Brain microvascular endothelial cell (primary cell): ENCODE measurements around the gene ESRRA.
A peak's percentile ranks its signal among the peaks of the same experiment; 100 is the strongest.

Experiments used
- DNase-seq: peaks from one replicate; pipeline ENCODE4 v3.0.0-alpha.2; 2020
- H3K27ac ChIP-seq: fragments of 250-450 bp; sonication (Bioruptor Pico); 2 replicates; pipeline ENCODE4 v1.5.1; 2020; ENCODE audit warnings: mild to moderate bottlenecking, moderate library complexity
- H3K27me3 ChIP-seq: fragments of 250-450 bp; sonication (Bioruptor Pico); replicated peaks from 2 replicates; pipeline ENCODE4 v1.5.1; 2020; ENCODE audit warnings: mild to moderate bottlenecking
- H3K36me3 ChIP-seq: fragments of 250-450 bp; sonication (Bioruptor Pico); replicated peaks from 2 replicates; pipeline ENCODE4 v1.5.1; 2020; ENCODE audit warnings: mild to moderate bottlenecking
- H3K4me3 ChIP-seq: 2 replicates; pipeline ENCODE4 v1.5.1; 2011; ENCODE audit warnings: low read depth, mild to moderate bottlenecking, control low read depth, low read length, moderate library complexity
- in situ Hi-C: cut with HindIII; loops from 2 replicates; pipeline ENCODE4 v1.10.0; 2017; ENCODE audit warnings: low sequenced_read_pairs, low pct_ligation_motif_present
- TF ChIP-seq, protein P1 (sequence below): IDR thresholded peaks from 2 replicates; pipeline ENCODE4 v1.5.1; 2011; ENCODE audit warnings: low read depth, mild to moderate bottlenecking, moderate library complexity, low read length, control low read depth, inconsistent platforms; ENCODE audit errors: missing control alignments

ESRRA gene

DNA sequence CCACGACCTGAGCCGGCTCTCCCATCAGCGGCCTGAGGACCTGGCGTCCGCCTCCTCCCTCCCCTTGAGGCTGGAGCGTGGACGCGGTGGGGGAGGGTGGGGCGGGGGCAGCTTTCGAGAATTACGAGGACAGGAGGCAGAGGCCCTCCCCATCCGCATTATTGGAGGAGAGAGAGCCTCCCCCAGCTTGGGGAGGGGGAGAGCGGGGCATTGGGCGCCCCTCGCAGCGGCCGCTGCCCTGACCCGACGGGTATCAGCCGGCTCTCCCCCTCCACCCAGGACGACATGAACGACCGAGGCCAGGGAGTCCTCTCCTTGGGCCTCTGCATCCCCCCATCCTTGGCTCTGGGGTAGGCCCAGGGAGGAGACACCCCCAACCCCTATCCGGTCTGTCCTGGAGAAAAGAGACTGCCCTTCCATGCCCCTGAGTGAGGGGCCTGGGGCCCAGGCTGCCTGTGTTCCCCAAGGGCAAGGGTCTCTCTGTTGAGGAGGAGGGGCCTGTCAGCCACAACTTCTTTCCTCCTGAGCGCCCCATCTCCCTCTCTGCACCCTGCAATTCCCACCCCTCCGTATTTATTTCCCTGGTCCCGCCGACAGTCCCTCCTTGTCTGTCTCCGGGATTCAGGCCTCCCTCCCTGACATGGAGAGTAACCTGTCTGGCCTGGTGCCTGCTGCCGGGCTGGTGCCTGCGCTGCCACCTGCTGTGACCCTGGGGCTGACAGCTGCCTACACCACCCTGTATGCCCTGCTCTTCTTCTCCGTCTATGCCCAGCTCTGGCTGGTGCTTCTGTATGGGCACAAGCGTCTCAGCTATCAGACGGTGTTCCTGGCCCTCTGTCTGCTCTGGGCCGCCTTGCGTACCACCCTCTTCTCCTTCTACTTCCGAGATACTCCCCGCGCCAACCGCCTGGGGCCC lies 19.2 kb upstream of the ESRRA start:
- Histone ChIP-seq H3K27me3 (peaks cover 5% of the 10 kb centered on the region), H3K4me3 (peak overlapping the region; percentile 70), H3K27ac (peak overlapping the region; percentile 66), H3K36me3 (no peaks in the 10 kb centered on the region)
- TF ChIP-seq, protein P1, sequence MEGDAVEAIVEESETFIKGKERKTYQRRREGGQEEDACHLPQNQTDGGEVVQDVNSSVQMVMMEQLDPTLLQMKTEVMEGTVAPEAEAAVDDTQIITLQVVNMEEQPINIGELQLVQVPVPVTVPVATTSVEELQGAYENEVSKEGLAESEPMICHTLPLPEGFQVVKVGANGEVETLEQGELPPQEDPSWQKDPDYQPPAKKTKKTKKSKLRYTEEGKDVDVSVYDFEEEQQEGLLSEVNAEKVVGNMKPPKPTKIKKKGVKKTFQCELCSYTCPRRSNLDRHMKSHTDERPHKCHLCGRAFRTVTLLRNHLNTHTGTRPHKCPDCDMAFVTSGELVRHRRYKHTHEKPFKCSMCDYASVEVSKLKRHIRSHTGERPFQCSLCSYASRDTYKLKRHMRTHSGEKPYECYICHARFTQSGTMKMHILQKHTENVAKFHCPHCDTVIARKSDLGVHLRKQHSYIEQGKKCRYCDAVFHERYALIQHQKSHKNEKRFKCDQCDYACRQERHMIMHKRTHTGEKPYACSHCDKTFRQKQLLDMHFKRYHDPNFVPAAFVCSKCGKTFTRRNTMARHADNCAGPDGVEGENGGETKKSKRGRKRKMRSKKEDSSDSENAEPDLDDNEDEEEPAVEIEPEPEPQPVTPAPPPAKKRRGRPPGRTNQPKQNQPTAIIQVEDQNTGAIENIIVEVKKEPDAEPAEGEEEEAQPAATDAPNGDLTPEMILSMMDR = no peak
- in situ Hi-C loops = no loop called here
- no peak for DNase-seq

DNA sequence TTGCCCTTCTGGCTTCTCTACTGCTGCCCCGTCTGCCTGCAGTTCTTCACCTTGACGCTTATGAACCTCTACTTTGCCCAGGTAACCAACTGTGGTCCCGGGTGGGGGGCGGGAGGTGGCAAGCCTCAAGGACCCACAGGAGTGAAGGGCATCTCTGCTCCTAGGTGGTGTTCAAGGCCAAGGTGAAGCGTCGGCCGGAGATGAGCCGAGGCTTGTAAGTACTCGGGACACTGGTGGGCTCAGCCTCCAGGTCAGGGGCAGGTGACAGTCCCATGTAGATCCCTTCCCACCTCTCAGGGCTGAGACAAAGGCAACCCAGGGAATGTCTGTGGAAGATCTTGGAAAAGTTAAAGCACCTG lies 18.5 kb upstream of the ESRRA start:
- Histone ChIP-seq H3K27me3 (peaks cover 12% of the 10 kb centered on the region), H3K27ac (no peak overlapping the region), H3K4me3 (no peak overlapping the region), H3K36me3 (no peaks in the 10 kb centered on the region)
- DNase-seq = no peak
- TF ChIP-seq, protein P1 = no peak
- in situ Hi-C loops = no loop called here

DNA sequence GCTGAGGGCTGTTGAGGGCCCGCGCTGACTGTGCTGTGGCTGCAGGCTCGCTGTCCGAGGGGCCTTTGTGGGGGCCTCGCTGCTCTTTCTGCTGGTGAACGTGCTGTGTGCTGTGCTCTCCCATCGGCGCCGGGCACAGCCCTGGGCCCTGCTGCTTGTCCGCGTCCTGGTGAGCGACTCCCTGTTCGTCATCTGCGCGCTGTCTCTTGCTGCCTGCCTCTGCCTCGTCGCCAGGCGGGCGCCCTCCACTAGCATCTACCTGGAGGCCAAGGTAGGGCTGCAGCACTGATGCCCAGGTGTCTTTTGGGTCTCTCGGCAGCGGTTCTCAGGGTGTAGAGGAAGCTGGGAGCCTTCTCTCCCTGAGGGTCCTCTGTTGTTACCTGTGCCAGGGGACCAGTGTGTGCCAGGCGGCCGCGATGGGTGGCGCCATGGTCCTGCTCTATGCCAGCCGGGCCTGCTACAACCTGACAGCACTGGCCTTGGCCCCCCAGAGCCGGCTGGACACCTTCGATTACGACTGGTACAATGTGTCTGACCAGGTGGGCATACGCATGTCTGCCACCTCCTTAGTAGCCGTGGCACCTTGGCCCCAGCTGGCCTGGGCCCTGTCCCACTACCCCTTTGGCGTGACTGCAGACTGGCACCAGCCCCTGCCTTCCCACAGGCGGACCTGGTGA lies 17.5 kb upstream of the ESRRA start:
- in situ Hi-C loops = no loop called here
- DNase-seq = no peak
- no peak overlapping the region for H3K4me3 ChIP-seq

DNA sequence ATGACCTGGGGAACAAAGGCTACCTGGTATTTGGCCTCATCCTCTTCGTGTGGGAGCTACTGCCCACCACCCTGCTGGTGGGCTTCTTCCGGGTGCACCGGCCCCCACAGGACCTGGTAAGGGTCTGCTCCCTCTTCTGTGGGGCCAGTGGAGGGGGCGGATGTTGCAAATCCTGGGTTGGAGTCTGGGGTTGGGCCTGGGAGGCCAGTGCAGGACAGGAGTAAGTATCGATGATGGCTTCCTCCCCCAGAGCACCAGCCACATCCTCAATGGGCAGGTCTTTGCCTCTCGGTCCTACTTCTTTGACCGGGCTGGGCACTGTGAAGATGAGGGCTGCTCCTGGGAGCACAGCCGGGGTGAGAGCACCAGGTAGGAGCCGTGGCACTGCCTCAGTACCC lies 17.0 kb upstream of the ESRRA start:
- no peak overlapping the region for H3K27ac ChIP-seq

More for the DNA sequence above, 17.5 kb upstream of the ESRRA start:
- TF ChIP-seq, protein P1 = no peak
- no peaks in the 10 kb centered on the region for H3K36me3 ChIP-seq
- H3K27ac ChIP-seq = no peak overlapping the region
- H3K27me3 ChIP-seq = peaks cover 22% of the 10 kb centered on the region

DNA sequence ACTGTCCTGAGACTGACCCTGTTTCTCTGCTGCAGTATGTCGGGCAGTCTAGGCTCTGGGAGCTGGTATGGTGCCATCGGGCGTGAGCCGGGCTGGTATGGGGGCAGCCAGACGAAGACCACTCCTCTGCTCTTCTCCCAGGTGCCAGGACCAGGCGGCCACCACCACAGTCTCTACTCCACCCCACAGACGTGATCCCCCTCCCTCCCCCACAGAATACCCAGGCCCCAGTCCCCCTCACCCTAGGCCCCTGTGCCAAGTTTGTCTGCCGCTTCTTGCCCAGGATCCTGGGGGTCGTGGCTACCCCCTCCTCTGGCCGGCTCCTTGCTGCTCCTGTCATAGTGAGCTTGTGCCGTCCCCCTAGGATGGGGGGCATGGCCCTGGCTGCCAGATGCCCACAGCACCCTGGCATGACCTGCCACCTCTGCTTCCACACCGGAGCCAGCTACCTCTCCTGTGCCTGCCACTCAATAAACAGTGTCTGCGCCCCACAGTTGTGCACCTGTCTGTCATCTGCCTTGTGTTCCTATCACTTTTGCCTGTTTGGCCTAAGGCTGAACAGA lies 16.2 kb upstream of the ESRRA start:
- H3K36me3 ChIP-seq = no peaks in the 10 kb centered on the region
- no peak for DNase-seq
- H3K27ac ChIP-seq = no peak overlapping the region
- no peak overlapping the region for H3K4me3 ChIP-seq
- TF ChIP-seq, protein P1 = no peak
- in situ Hi-C loops = no loop called here
- peaks cover 33% of the 10 kb centered on the region for H3K27me3 ChIP-seq

More for the DNA sequence above, 17.0 kb upstream of the ESRRA start:
- TF ChIP-seq, protein P1 = no peak
- Histone ChIP-seq H3K4me3 (no peak overlapping the region), H3K27me3 (peaks cover 26% of the 10 kb centered on the region), H3K36me3 (no peaks in the 10 kb centered on the region)
- in situ Hi-C loops = no loop called here
- no peak for DNase-seq
